Left renal cortex interstitium (tissue), 4 donors: ENCODE results near the gene MAGEA12. TPM values are rescaled to one million over a fixed set of nuclear protein-coding genes. Genes with fewer than 3 reads are reported as not detected.
"Not testable (repeated sequence)": the region's sequence is repeated elsewhere in the genome, so short reads cannot be mapped to it uniquely, and the experiment has no call there.

Experiments
- DNase-seq, 4 donors: peaks; one replicate each; pipeline ENCODE4 v3.0.0-alpha.2; 2013; ENCODE audit warnings: low read depth in 4 of 4, low spot score in 2 of 4, missing footprints in 1 of 4
- polyA plus RNA-seq, 4 donors: library from polyadenylated mRNA; unstranded; fragments of 120-200 nt; gene quantifications; one replicate each; pipeline ENCODE4 v1.2.1, GENCODE V29; 2013; ENCODE audit not compliant: insufficient read length in 4 of 4

The MAGEA12 gene
- polyA plus RNA-seq, 4 donors, result not detected

GRCh38 chrX:152759544-152759943 lies 26.0 kb downstream of the MAGEA12 start:
- DNase-seq, result not testable (repeated sequence)

GRCh38 chrX:152761582-152761981 lies 28.0 kb downstream of the MAGEA12 start:
- DNase-seq, result not testable (repeated sequence)

- DNase-seq, result not testable (repeated sequence)
Observed at GRCh38 chrX:152766562-152766961, 33.0 kb downstream of the MAGEA12 start.

- not testable (repeated sequence) for DNase-seq
Observed at GRCh38 chrX:152769549-152770289, 36.2 kb downstream of the MAGEA12 start, which contains the start of gene MAGEA6. Gene MAGEA6 (minus strand): TSS chrX:152769689. CDS start chrX:152767650, 2,039 bp downstream.

- not testable (repeated sequence) for DNase-seq
Observed at GRCh38 chrX:152787062-152787461, 53.5 kb downstream of the MAGEA12 start.

Other genes starting within 250 kb of the MAGEA12 start
- gene GABRQ, start 95.9 kb upstream of the MAGEA12 start, polyA plus RNA-seq, result 1 to 10 TPM in 3 of 4 donors, under 1 TPM in 1; 0.65 to 1.8 (median 1.4) TPM
- gene MAGEA3, start 35.0 kb upstream of the MAGEA12 start, polyA plus RNA-seq, result not detected
- gene CSAG2, start 24.5 kb upstream of the MAGEA12 start, polyA plus RNA-seq, result not detected
- gene MAGEA2B, start 19.1 kb upstream of the MAGEA12 start, polyA plus RNA-seq, result not detected
- gene CSAG1, start within 50 bp of the MAGEA12 start, polyA plus RNA-seq, result not detected
- not detected for gene MAGEA2, start 20.1 kb downstream of the MAGEA12 start, polyA plus RNA-seq
- gene CSAG3, start 25.5 kb downstream of the MAGEA12 start, polyA plus RNA-seq, result not detected
- gene MAGEA6, start 35.9 kb downstream of the MAGEA12 start, polyA plus RNA-seq, result not detected
- 100 to 1,000 TPM; 106 to 131 (median 114) TPM for gene CETN2, start 97.0 kb downstream of the MAGEA12 start, polyA plus RNA-seq
- gene NSDHL, start 97.3 kb downstream of the MAGEA12 start, polyA plus RNA-seq, result 10 to 100 TPM; 26.2 to 32.1 (median 28.7) TPM
- 10 to 100 TPM; 39.3 to 50.8 (median 43.5) TPM for gene ZNF185, start 164.3 kb downstream of the MAGEA12 start, polyA plus RNA-seq